Superior temporal gyrus (tissue), 1 donor: Measurements from ENCODE around the gene MERTK.

Experiments used
- DNase-seq: peaks from one replicate; pipeline ENCODE4 v3.0.0-alpha.2; 2016; ENCODE audit errors: extremely low spot score

The MERTK gene

DNA sequence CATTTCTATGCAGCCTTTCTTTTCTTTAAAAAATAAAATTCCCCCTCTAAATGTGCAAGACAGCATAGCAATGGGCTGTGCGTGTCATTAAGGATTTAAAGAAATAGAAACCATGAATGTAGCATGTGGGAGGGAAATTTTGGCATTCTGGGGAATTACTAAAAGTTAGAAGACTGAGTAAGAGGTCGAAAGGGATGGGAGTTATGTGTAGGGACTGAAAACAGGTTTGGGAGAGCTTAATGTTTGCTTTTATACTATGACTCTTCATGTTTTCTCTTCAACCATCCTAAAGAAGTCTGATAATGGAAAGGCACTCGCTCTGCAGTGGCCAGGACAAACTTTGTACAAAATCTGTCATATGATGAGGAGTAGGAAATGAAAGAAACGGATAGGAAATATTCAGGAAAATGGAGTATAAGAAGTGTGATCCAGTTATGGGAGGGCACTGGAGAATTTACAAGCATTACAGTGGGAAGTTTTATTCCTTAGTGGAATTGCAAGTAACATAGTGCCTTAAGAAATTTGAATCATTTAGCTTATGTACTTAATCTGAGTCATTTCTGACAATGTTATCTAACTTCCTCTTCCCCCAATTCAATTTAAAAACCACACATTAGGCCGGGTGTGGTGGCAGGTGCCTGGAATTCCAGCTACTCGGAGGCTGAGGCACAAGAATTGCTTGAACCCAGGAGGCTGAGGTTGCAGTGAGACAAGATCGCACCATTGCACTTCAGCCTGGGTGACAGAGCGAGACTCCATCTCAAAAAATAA, 177.3 kb downstream of the MERTK start:
- no peak for DNase-seq

DNA sequence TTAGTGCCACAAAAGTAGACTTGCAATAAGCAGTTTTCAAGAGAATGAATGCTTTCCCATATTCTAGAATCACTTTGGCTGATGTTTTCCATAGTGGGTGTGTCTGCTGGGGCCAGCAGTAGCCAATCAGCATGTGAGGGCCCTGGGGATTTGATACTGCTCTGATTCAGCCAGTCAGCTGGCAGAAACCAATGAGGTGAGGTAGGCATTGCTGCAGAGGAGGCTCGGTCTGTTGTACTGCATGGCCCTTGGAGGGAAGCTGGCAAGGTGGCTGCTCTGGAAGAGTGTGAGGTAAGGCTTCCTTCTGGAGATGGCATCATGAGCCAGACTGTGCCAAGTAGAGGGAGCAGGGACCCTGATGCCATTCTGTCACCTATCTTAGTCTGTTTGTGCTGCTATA, 179.4 kb downstream of the MERTK start:
- DNase-seq = no peak
